Measurements from ENCODE around the gene MTHFD1L. TPM values are rescaled to one million over a fixed set of nuclear protein-coding genes. Genes with fewer than 3 reads are reported as not detected.

Gene MTHFD1L
- total and polyA plus RNA-seq, 2 of the 8 experiments (the other 6 are each of a cell fraction or from before 2014, with no cell fraction given): 29.2 to 105 TPM

GRCh38 chr6:151131324-151132007 is 266.0 kb downstream of the MTHFD1L start (continued):
- TF ChIP-seq CHD7 (IDR thresholded peaks at IDR 0.05; ENCODE audit: insufficient replicate concordance, low read length): no peak
- no peak for TF ChIP-seq TBP (IDR thresholded peaks at IDR 0.05; ENCODE audit: low read depth, low read length)
- no peak for TF ChIP-seq BCL11A (IDR thresholded peaks at IDR 0.05; ENCODE audit: low read depth in 2 of 2, low read length in 2 of 2)
- no peak for TF ChIP-seq SRF (IDR thresholded peaks at IDR 0.05; ENCODE audit: low read depth, low read length)
- no peak for TF ChIP-seq KDM1A (IDR thresholded peaks at IDR 0.05; ENCODE audit: borderline replicate concordance, low read length)
- no peak for TF ChIP-seq KDM4A (IDR thresholded peaks at IDR 0.05; ENCODE audit: low read depth, low read length, severe bottlenecking)
- no peak for TF ChIP-seq CREB1 (IDR thresholded peaks at IDR 0.05)
- TF ChIP-seq CEBPB (IDR thresholded peaks at IDR 0.05; ENCODE audit: low read depth, low read length): no peak

Data from H1 (cell line).